ENCODE measurements around the gene CYTH3. TPM values are rescaled to one million over a fixed set of nuclear protein-coding genes. Genes with fewer than 3 reads are reported as not detected.

CYTH3 gene
- total RNA-seq, 1 experiment from 2014 or later = 16.7 TPM

DNA sequence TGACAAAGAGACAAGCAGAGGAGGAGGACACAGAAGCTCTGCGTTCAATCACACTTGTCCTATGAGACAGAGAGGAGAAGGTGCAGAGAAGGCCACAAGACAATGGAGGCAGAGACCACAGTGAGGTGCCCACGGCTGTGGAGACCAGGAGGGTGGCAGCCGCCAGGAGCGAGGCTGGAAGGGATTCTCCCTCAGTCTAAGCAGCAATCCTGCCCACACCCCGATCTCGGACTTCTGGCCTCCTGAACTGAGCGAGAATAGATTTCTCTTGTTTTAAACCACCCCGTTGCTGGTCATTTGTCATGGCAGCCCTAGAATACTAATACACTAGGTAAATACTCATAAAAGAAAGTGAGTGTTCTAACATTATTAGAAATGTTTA lies 92.1 kb downstream of the CYTH3 start:
- Histone ChIP-seq H3K27ac (ENCODE audit: low read depth, low read length) (no peak overlapping the region), H3K9me2 (ENCODE audit: insufficient read depth) (no peaks in the 10 kb centered on the region), H3K9ac (ENCODE audit: low read length) (no peak overlapping the region), H3K9me3 (ENCODE audit: control insufficient read depth in 1 of 2, insufficient read depth in 1 of 2, low read depth in 1 of 2, low read length in 2 of 2) (no peaks in the 10 kb centered on the region), H3K4me3 (replicated peaks in 1 of 2; ENCODE audit: low read depth in 1 of 2, low read length in 2 of 2) (no peak overlapping the region), H3K79me2 (ENCODE audit: insufficient read depth, low read length) (no peaks in the 10 kb centered on the region), H2AFZ (ENCODE audit: low read depth, low read length, poor library complexity, severe bottlenecking) (no peak overlapping the region), H3K27me3 (ENCODE audit: insufficient read depth, low read length) (no peaks in the 10 kb centered on the region), H4K20me1 (ENCODE audit: insufficient read depth) (no peaks in the 10 kb centered on the region), H3K36me3 (ENCODE audit: control insufficient read depth in 1 of 2, insufficient read depth in 2 of 2, low read length in 2 of 2) (no peaks in the 10 kb centered on the region), H3K4me1 (ENCODE audit: control insufficient read depth in 1 of 2, insufficient read depth in 2 of 2, low read length in 2 of 2) (peaks cover 5 to 7% of the 10 kb centered on the region in 2 experiments; a peak in 3 of 4 replicates), H3K4me2 (ENCODE audit: low read length) (no peak overlapping the region)
- ATAC-seq (no peak), DNase-seq (ENCODE audit: low read depth, low spot score) (no peak)
- intact Hi-C loops (cut with micrococcal nuclease) = no loop called here
- ChIA-PET POLR2A (no interaction called here), RAD21 (ENCODE audit: low non-redundant PET in 1 of 2, low total read pairs in 2 of 2, uncharacterized antibody in 2 of 2, unreplicated experiment in 2 of 2) (no interaction called here), CTCF (no interaction called here)
- TF ChIP-seq ZFX (IDR thresholded peaks at IDR 0.05) (no peak), EZH2phosphoT487 (IDR thresholded peaks at IDR 0.05; ENCODE audit: borderline replicate concordance) (no peak), ELF1 (IDR thresholded peaks at IDR 0.05; ENCODE audit: borderline replicate concordance, low read depth) (no peak), SIN3A (IDR thresholded peaks at IDR 0.05; ENCODE audit: low read depth) (no peak), CEBPB (IDR thresholded peaks at IDR 0.05; ENCODE audit: low read depth) (no peak), CBX3 (IDR thresholded peaks at IDR 0.05; ENCODE audit: low read depth) (no peak)
- TF ChIP-seq, protein P1, sequence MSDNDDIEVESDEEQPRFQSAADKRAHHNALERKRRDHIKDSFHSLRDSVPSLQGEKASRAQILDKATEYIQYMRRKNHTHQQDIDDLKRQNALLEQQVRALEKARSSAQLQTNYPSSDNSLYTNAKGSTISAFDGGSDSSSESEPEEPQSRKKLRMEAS (IDR thresholded peaks at IDR 0.05) = no peak
- TF ChIP-seq, protein P2, sequence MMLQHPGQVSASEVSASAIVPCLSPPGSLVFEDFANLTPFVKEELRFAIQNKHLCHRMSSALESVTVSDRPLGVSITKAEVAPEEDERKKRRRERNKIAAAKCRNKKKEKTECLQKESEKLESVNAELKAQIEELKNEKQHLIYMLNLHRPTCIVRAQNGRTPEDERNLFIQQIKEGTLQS (IDR thresholded peaks at IDR 0.05) = no peak
- no TSS peak for BruUV-seq (replicated peaks)

DNA sequence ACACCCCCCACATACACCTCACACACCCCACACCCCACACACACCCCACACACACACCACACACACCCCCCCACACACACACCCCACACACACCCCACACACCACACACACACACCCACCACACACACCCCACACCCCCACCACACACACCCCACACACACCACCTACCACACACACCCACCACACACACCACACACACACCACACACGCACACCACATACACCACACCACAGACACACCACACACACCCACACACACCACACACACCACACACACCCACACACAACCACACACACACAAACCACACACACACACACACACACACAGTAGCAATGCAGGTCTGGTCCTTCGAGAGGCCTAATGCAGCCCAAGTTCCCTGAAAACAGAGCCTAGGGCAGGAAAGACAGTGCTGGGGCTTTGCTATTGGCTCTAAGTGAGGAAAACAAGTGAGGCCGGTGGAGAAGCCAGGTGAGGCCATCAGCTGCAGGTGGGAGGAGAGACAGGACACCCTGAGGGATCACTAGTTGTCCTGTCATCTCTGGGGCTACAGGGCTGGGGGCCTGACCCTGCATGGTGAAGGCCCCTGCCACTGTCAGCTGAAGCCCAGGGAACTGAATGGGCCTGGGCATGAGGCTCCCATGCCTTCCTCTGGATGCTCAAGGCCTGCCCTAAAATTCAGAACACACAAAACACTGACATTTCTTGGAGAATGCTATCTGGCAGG lies 92.6 kb downstream of the CYTH3 start:
- H3K9me3 ChIP-seq (ENCODE audit: control insufficient read depth in 1 of 2, insufficient read depth in 1 of 2, low read depth in 1 of 2, low read length in 2 of 2) = no peaks in the 10 kb centered on the region

More for the DNA sequence above, 92.6 kb downstream of the CYTH3 start:
- no peak overlapping the region for H3K4me3 ChIP-seq (replicated peaks in 1 of 2; ENCODE audit: low read depth in 1 of 2, low read length in 2 of 2)
- H4K20me1 ChIP-seq (ENCODE audit: insufficient read depth) = no peaks in the 10 kb centered on the region
- DNase-seq (ENCODE audit: low read depth, low spot score) = no peak
- ATAC-seq = no peak
- no peak overlapping the region for H3K27ac ChIP-seq (ENCODE audit: low read depth, low read length)
- no peak overlapping the region for H3K4me2 ChIP-seq (ENCODE audit: low read length)
- H3K4me1 ChIP-seq (ENCODE audit: control insufficient read depth in 1 of 2, insufficient read depth in 2 of 2, low read length in 2 of 2) = peaks cover 5 to 7% of the 10 kb centered on the region in 2 experiments; a peak in 3 of 4 replicates
- no peaks in the 10 kb centered on the region; a peak in 1 of 4 replicates for H3K36me3 ChIP-seq (ENCODE audit: control insufficient read depth in 1 of 2, insufficient read depth in 2 of 2, low read length in 2 of 2)
- ChIA-PET CTCF (no interaction called here), POLR2A (no interaction called here), RAD21 (ENCODE audit: low non-redundant PET in 1 of 2, low total read pairs in 2 of 2, uncharacterized antibody in 2 of 2, unreplicated experiment in 2 of 2) (no interaction called here)
- no peak overlapping the region for H2AFZ ChIP-seq (ENCODE audit: low read depth, low read length, poor library complexity, severe bottlenecking)
- no peaks in the 10 kb centered on the region for H3K9me2 ChIP-seq (ENCODE audit: insufficient read depth)
- H3K27me3 ChIP-seq (ENCODE audit: insufficient read depth, low read length) = no peaks in the 10 kb centered on the region
- intact Hi-C loops (cut with micrococcal nuclease) = no loop called here
- no peaks in the 10 kb centered on the region for H3K79me2 ChIP-seq (ENCODE audit: insufficient read depth, low read length)
- H3K9ac ChIP-seq (ENCODE audit: low read length) = no peak overlapping the region
- no peak for TF ChIP-seq YY1 (IDR thresholded peaks at IDR 0.05; ENCODE audit: extremely low read depth, insufficient replicate concordance, low read depth, low read length)
- no peak for TF ChIP-seq CEBPB (IDR thresholded peaks at IDR 0.05; ENCODE audit: low read depth)
- no TSS peak for BruUV-seq (replicated peaks)
